ENCODE data around the gene GTPBP4. TPM values are rescaled to one million over a fixed set of nuclear protein-coding genes. Genes with fewer than 3 reads are reported as not detected.
"Not testable (repeated sequence)": the region's sequence is repeated elsewhere in the genome, so short reads cannot be mapped to it uniquely, and the experiment has no call there.

GTPBP4 gene
- total RNA-seq, 1 experiment from 2014 or later: 88.5 TPM

DNA sequence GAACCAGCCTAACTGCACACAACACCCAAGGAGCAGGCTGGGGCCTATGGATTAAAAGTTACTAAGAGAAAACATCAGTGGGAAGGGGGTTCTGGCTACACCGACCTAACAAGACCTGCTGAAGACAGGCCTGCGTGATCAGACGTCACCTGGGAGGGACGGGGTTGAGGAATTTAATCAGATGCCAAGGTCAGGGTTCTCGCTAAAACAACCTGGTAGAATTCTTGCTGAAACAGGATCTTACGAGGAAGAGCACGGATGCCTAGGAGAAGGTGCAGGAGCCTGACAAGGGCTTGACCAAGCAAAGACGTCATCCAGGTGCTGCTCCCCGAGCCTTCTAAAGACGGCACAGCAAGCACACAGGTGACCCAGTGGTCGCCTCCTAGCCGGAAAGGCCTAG, 35.9 kb downstream of the GTPBP4 start:
- no peak for DNase-seq (ENCODE audit: low read depth)

- no peak for DNase-seq (ENCODE audit: low read depth)
Measured at GRCh38 chr10:1025683-1026082, 37.4 kb downstream of the GTPBP4 start, which contains the start of gene IDI2. Gene IDI2 (minus strand): TSS chr10:1025859. CDS start chr10:1024723, 1,136 bp downstream.

GRCh38 chr10:1026578-1026977, 38.3 kb downstream of the GTPBP4 start:
- DNase-seq (ENCODE audit: low read depth): no peak

- DNase-seq (ENCODE audit: low read depth): no peak
Measured at GRCh38 chr10:1029838-1030237, 41.6 kb downstream of the GTPBP4 start.

GRCh38 chr10:1033601-1034000, 45.4 kb downstream of the GTPBP4 start:
- DNase-seq (ENCODE audit: low read depth): no peak

GRCh38 chr10:1034758-1035157, 46.5 kb downstream of the GTPBP4 start:
- no peak for DNase-seq (ENCODE audit: low read depth)

DNA sequence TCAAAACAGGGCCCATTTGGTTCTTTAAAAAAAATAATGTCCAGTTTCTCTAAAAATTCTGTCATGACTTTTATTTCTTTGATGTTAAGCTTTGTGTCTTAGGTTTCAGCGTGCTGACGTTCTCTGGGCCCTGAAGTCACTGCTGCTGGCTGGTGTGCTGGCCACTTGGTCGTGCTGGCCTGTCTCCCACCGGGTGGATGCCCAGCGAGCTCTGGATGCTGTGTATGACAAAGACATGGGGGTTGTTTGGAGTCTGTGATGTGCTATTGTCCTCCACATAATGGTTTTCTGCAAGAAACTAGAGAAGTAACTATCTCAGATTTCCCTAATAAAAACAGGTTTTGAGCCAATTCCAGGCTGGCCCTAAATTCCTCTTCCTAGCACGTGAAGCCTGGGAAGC, 47.0 kb downstream of the GTPBP4 start:
- no peak for DNase-seq (ENCODE audit: low read depth)

DNA sequence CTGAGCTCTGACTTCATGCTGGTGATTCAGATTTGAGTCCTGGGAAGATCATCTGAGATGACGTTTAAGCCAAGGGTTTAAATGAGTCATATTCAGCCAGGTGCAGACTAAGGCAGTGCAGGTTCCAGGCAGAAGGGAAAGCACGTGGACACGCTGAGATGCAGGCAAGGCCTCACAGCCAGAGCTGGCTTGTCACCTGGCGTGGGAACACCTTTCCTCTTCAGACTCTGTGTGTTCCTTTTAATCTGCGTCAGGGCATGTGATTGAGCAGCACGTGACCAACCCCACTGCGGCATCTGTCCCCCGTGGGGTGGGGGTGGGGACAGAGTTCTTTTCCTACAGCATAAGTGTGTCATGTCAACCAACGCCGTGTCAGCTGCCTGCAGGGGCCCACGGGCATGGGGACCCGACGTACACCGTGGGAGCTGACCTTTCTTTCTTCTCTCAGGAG, 48.1 kb downstream of the GTPBP4 start:
- DNase-seq (ENCODE audit: low read depth): peak; percentile 33

DNA sequence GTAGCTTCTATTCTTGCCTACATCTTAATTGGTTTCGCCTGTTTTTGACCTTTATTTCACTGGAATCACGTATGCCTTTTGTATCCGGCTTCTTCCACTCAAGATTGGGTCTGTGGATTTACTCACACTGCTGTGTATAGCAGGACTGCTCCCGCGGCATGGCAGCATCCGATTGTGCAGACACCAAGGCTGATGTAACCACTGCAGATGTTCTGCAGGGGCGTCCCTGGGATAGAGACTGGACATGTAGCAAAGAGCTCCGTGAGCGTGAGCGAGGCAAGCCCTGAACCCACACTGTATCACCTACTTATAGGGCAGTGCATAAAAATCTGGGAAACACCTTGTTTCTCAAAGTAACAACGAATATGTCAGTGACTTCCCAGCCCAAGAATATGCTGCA, 48.9 kb downstream of the GTPBP4 start:
- DNase-seq (ENCODE audit: low read depth): no peak

DNA sequence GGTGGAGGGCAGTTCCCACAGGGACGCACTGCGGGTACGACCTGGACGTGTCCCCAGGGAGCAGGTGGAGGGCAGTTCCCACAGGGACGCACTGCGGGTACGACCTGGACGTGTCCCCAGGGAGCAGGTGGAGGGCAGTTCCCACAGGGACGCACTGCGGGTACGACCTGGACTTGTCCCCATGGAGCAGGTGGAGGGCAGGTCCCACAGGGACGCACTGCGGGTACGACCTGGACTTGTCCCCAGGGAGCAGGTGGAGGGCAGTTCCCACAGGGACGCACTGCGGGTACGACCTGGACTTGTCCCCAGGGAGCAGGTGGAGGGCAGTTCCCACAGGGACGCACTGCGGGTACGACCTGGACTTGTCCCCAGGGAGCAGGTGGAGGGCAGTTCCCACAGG, 50.5 kb downstream of the GTPBP4 start:
- not testable (repeated sequence) for DNase-seq (ENCODE audit: low read depth)

- DNase-seq (ENCODE audit: low read depth): no peak
Measured at GRCh38 chr10:1040133-1040532, 51.9 kb downstream of the GTPBP4 start.

GRCh38 chr10:1041514-1041913, 53.3 kb downstream of the GTPBP4 start:
- no peak for DNase-seq (ENCODE audit: low read depth)

DNA sequence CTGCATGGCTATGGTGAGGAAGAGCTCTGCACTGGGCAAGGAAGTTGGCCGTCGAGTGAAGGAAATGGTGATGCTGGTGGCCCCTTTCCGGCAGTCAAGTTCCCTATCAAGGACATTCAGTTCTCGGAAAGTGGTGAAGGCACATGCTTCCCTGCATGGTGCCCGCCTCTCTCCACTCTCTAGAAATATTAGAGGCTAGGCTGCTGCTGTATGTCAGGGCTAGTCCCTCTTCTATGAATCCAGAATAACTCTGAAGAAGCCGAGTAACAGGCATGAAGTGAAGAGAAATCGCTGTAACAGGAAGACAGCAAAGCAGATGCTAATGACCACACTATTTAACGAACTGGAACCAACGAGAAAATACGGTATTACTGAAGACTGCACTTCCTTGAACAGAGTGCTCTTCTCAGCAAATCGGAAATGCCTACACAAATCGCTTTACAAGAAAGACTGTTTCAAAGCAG, 55.3 kb downstream of the GTPBP4 start:
- no peak for DNase-seq (ENCODE audit: low read depth)

GRCh38 chr10:1044146-1044545, 55.9 kb downstream of the GTPBP4 start:
- DNase-seq (ENCODE audit: low read depth): no peak

GRCh38 chr10:1044964-1045363, 56.7 kb downstream of the GTPBP4 start:
- no peak for DNase-seq (ENCODE audit: low read depth)

DNA sequence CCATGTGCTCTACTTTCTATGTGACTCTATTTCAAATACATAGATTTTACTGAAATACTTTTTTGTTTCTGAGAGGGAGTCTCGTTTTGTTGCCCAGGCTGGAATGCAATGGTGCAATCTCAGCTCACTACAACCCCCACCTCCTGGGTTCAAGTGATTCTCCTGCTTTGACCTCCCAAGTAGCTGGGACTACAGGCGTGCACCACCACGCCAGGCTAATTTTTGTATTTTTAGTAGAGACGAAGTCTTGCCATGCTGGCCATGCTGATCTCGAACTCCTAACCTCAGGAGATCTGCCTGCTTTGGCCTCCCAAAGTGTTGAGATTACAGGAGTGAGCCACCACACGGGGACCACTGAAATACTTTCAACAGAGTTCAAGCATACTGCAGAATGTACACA, 57.2 kb downstream of the GTPBP4 start:
- DNase-seq (ENCODE audit: low read depth): no peak

GRCh38 chr10:1047937-1048336, 59.7 kb downstream of the GTPBP4 start:
- DNase-seq (ENCODE audit: low read depth): no peak

GRCh38 chr10:1048349-1048731, 60.1 kb downstream of the GTPBP4 start:
- DNase-seq (ENCODE audit: low read depth): no peak

DNA sequence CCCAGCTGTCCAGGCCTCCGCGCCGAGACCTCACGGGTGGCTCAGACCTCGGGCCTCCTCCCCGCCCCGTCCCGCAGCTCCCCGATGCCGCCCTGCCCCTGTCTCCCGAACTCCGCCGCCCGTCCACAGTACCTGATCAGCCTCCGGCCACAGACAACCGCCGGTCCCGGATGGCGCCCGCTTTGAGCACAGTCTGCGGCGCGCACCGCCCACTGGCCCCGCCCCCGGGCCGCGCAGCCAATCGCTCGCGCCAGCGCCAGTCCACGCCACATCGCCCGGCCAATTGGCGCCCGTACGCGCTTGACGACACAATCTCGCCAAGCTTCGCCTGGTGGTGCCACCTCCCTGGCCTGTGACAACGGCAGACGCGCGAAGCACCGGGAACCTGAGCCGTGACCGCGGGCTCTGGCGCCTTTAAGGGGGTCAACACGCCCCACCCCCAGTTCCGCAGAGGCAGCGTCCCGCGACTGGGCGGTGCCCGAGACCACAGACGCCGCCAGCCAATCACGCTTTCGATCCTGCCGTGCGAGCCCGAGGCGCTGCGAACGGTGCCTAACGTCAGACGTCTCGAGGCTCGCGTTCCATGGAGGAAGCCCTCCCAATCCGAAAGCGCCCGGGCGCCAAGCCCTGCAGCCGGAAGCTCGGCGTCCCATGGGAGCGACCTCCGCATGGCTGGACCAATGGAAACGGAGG, 60.6 kb downstream of the GTPBP4 start, which contains the start of gene IDI1:
IDI1 (minus strand) TSS at position 388 of the 693 bp plus-strand sequence; CDS start at position 272, 116 bp downstream.
- peak; percentile 98 for DNase-seq (ENCODE audit: low read depth)

- DNase-seq (ENCODE audit: low read depth): no peak
Measured at GRCh38 chr10:1049425-1049958, 61.3 kb downstream of the GTPBP4 start.

DNA sequence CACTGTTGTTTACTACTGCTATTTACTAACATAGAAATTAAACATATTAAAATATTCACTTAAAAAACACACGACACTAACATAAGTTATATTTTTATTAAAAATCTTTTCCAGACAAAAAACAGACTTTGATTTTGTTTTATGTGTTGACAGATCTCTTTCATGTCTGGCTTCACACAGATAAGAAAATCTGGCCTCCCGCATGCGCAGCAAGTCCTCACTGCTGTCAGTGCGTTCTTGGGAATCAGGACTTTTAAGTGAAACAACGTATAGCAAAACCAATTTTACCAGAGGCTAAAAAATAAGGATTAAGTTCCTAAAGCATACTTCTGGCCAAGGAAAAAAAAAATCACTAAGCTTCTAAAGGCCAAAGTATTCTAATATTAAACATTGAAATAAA, 61.9 kb downstream of the GTPBP4 start:
- no peak for DNase-seq (ENCODE audit: low read depth)

DNA sequence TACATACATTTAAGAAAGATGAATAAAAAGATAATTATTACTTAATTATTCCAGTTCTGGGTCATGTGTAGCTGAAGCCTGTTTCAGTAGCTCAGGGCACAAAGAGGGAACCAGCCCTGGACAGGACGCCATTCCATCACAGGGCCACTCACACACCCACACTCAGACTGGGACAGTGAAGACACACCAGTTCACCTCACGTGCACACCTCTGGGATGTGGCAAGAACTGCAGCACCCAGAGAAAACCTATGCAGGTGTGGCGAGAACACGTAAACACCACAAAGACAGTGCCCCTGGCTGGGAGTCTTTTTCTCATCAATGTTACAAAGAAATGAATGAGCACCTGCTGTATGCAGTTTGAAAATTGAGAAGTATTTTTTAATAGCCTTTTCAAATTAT, 62.3 kb downstream of the GTPBP4 start:
- DNase-seq (ENCODE audit: low read depth): no peak

- no peak for DNase-seq (ENCODE audit: low read depth)
Measured at GRCh38 chr10:1054684-1055083, 66.5 kb downstream of the GTPBP4 start.
